Stimulated activated CD8-positive, alpha-beta memory T cell treated with anti-CD3 and anti-CD28 coated beads, Interleukin-7, amount 100 ng/mL, for 1 hour (primary cell): ENCODE measurements around the gene SERP1.
"Not testable (repeated sequence)": the region's sequence is repeated elsewhere in the genome, so short reads cannot be mapped to it uniquely, and the experiment has no call there.

Source experiments
- DNase-seq, 2 donors: peaks; one replicate each; pipeline ENCODE4 v3.0.0-alpha.2; 2020; ENCODE audit warnings: low read depth in 2 of 2

SERP1 gene

GRCh38 chr3:150538324-150539208 is 7.7 kb downstream of the SERP1 start:
- DNase-seq: no peak

- DNase-seq: no peak
Measured at GRCh38 chr3:150535204-150535603, 11.1 kb downstream of the SERP1 start.

GRCh38 chr3:150531775-150532174 is 14.5 kb downstream of the SERP1 start:
- no peak for DNase-seq

GRCh38 chr3:150528354-150528797 is 17.9 kb downstream of the SERP1 start:
- DNase-seq: no peak

- no peak for DNase-seq
Measured at GRCh38 chr3:150527464-150528255, 18.6 kb downstream of the SERP1 start.

GRCh38 chr3:150523538-150523937 is 22.8 kb downstream of the SERP1 start:
- no peak for DNase-seq

- no peak for DNase-seq
Measured at GRCh38 chr3:150521463-150521862, 24.8 kb downstream of the SERP1 start.

- DNase-seq: no peak
Measured at GRCh38 chr3:150520408-150520807, 25.9 kb downstream of the SERP1 start.

GRCh38 chr3:150519026-150519425 is 27.3 kb downstream of the SERP1 start:
- no peak for DNase-seq

GRCh38 chr3:150515210-150515609 is 31.1 kb downstream of the SERP1 start:
- no peak for DNase-seq

GRCh38 chr3:150511122-150511821 is 35.0 kb downstream of the SERP1 start:
- DNase-seq: no peak

- DNase-seq: no peak
Measured at GRCh38 chr3:150509780-150510179, 36.5 kb downstream of the SERP1 start.

- no peak for DNase-seq
Measured at GRCh38 chr3:150508401-150508800, 37.9 kb downstream of the SERP1 start.

- no peak for DNase-seq
Measured at GRCh38 chr3:150504483-150504882, 41.8 kb downstream of the SERP1 start.

- no peak for DNase-seq
Measured at GRCh38 chr3:150503402-150504099, 42.7 kb downstream of the SERP1 start.

GRCh38 chr3:150500960-150501359 is 45.3 kb downstream of the SERP1 start:
- DNase-seq: not testable (repeated sequence)

- no peak for DNase-seq
Measured at GRCh38 chr3:150497956-150498355, 48.3 kb downstream of the SERP1 start.

GRCh38 chr3:150495563-150496168 is 50.6 kb downstream of the SERP1 start:
- DNase-seq: no peak

- no peak for DNase-seq
Measured at GRCh38 chr3:150495149-150495548, 51.1 kb downstream of the SERP1 start.

GRCh38 chr3:150494411-150494977 is 51.8 kb downstream of the SERP1 start:
- no peak for DNase-seq
